Measurements from ENCODE around the gene CRIM1.

DNA sequence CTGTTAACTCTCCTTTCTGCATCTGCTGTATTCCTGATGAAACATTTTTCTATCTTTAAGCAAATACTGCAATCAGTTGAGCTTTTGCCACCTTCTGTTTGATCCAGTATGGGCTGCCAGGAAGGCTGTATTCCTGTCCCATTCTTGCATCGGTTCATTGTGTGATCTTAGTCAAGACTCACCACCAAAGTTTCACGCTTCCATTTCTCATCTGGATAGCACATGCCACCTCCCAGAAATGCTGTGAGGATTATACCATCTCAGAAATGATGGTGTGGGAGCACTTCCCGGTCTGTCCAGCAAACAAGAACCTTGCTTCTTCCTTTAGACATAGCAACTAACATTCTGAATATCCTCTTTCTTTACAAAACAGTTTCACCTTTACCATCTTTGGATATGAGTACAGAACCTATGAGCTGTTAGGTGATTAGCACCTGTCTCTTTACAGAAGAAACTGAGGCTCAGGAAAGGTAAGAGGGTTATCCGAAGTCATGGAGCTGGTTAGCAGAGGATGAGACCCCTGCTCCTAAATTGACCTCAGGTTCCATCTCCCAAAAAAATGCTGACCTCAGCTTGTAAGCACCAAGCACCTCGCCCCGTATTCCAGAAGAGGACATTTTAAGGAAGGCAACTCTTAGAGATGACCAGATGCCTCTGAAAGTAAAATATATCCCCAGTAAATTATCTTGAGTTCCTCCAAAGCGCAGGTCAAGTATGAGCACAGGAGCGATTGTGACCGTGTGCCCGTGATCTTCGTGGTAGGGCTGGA, 185.6 kb downstream of the CRIM1 start:
- TF ChIP-seq, protein P1, sequence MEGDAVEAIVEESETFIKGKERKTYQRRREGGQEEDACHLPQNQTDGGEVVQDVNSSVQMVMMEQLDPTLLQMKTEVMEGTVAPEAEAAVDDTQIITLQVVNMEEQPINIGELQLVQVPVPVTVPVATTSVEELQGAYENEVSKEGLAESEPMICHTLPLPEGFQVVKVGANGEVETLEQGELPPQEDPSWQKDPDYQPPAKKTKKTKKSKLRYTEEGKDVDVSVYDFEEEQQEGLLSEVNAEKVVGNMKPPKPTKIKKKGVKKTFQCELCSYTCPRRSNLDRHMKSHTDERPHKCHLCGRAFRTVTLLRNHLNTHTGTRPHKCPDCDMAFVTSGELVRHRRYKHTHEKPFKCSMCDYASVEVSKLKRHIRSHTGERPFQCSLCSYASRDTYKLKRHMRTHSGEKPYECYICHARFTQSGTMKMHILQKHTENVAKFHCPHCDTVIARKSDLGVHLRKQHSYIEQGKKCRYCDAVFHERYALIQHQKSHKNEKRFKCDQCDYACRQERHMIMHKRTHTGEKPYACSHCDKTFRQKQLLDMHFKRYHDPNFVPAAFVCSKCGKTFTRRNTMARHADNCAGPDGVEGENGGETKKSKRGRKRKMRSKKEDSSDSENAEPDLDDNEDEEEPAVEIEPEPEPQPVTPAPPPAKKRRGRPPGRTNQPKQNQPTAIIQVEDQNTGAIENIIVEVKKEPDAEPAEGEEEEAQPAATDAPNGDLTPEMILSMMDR (IDR thresholded peaks at IDR 0.05), result no peak
- TF ChIP-seq POLR2A (IDR thresholded peaks at IDR 0.05) (no peak), POLR2AphosphoS5 (IDR thresholded peaks at IDR 0.05) (no peak), EP300 (IDR thresholded peaks at IDR 0.05) (no peak)
